BJ (cell line): Measurements from ENCODE around the gene DENND1A. TPM values are rescaled to one million over a fixed set of nuclear protein-coding genes. Genes with fewer than 3 reads are reported as not detected.

ENCODE experiments used
- CTCF ChIA-PET: fragments of 350-600 bp; formaldehyde crosslinking; extraction: SDS; loops from one replicate; lab custom pipeline; 2021; ENCODE audit warnings: antibody characterized with exemption, inconsistent platforms; lab: Yijun Ruan, JAX
- POLR2A ChIA-PET: fragments of 300-600 bp; sonication (Branson Sonifier 250); formaldehyde crosslinking; extraction: SDS; loops from one replicate; lab custom pipeline; 2021; ENCODE audit warnings: antibody characterized with exemption; lab: Charles Lee
- DNase-seq: peaks from one replicate; pipeline ENCODE4 v3.0.0-alpha.2; 2011; ENCODE audit warnings: low read depth
- H3K27me3 ChIP-seq: 2 replicates; pipeline ENCODE4 v1.6.0; 2011; ENCODE audit warnings: low read length; ENCODE audit not compliant: control insufficient read depth, insufficient read depth
- H3K36me3 ChIP-seq: 2 replicates; pipeline ENCODE4 v1.5.1; 2011; ENCODE audit warnings: low read length; ENCODE audit not compliant: control insufficient read depth, insufficient read depth
- H3K4me3 ChIP-seq: 2 replicates; pipeline ENCODE4 v1.5.1; 2011; ENCODE audit warnings: low read depth, mild to moderate bottlenecking, control low read depth, low read length
- polyA plus RNA-seq: library from polyadenylated mRNA; depleted of rRNA; stranded (reverse); fragments of >200 nt; gene quantifications from 2 replicates; pipeline ENCODE4 v1.2.3, GENCODE V29; 2011
- TF ChIP-seq, protein P1 (sequence below): IDR thresholded peaks from 2 replicates; pipeline ENCODE4 v1.5.1; 2011; ENCODE audit warnings: low read depth, mild to moderate bottlenecking, control low read depth, inconsistent platforms, low read length, moderate library complexity; ENCODE audit not compliant: insufficient read depth

Gene DENND1A
- polyA plus RNA-seq, 1 experiment, result 24.0 TPM

- ChIA-PET POLR2A (no interaction called here), CTCF (no interaction called here)
- H3K36me3 ChIP-seq, result peaks cover 3% of the 10 kb centered on the region
- H3K27me3 ChIP-seq, result no peaks in the 10 kb centered on the region
- DNase-seq, result no peak
- TF ChIP-seq, protein P1, sequence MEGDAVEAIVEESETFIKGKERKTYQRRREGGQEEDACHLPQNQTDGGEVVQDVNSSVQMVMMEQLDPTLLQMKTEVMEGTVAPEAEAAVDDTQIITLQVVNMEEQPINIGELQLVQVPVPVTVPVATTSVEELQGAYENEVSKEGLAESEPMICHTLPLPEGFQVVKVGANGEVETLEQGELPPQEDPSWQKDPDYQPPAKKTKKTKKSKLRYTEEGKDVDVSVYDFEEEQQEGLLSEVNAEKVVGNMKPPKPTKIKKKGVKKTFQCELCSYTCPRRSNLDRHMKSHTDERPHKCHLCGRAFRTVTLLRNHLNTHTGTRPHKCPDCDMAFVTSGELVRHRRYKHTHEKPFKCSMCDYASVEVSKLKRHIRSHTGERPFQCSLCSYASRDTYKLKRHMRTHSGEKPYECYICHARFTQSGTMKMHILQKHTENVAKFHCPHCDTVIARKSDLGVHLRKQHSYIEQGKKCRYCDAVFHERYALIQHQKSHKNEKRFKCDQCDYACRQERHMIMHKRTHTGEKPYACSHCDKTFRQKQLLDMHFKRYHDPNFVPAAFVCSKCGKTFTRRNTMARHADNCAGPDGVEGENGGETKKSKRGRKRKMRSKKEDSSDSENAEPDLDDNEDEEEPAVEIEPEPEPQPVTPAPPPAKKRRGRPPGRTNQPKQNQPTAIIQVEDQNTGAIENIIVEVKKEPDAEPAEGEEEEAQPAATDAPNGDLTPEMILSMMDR, result no peak
- no peak overlapping the region for H3K4me3 ChIP-seq
Measured at GRCh38 chr9:123631862-123632261, 298.1 kb downstream of the DENND1A start.

- POLR2A ChIA-PET, result no interaction called here
- peaks cover 4% of the 10 kb centered on the region for H3K36me3 ChIP-seq
- CTCF ChIA-PET, result interaction anchor here (0.6 kb wide), 1 partner anchor 19 kb away, joined by 3 read pairs; no protein-coding TSS in a partner anchor
- H3K4me3 ChIP-seq, result no peak overlapping the region
- H3K27me3 ChIP-seq, result no peaks in the 10 kb centered on the region
- TF ChIP-seq, protein P1, result no peak
- no peak for DNase-seq
Measured at GRCh38 chr9:123630233-123630632, 299.7 kb downstream of the DENND1A start.

- DNase-seq, result no peak
- ChIA-PET CTCF (no interaction called here), POLR2A (no interaction called here)
- TF ChIP-seq, protein P1, result no peak
- H3K4me3 ChIP-seq, result no peak overlapping the region
- H3K27me3 ChIP-seq, result no peaks in the 10 kb centered on the region
- H3K36me3 ChIP-seq, result peaks cover 4% of the 10 kb centered on the region
Measured at GRCh38 chr9:123629531-123629930, 300.4 kb downstream of the DENND1A start.

- H3K36me3 ChIP-seq, result peaks cover 2% of the 10 kb centered on the region; the same call in 1 of the 2 replicates
- H3K4me3 ChIP-seq, result no peak overlapping the region
- ChIA-PET CTCF (interaction anchor here (0.8 to 1.1 kb wide), 3 partner anchors 9 to 46 kb away, joined by 3 to 5 read pairs (median 3); no protein-coding TSS in a partner anchor), POLR2A (no interaction called here)
- H3K27me3 ChIP-seq, result no peaks in the 10 kb centered on the region
- TF ChIP-seq, protein P1, result no peak
- DNase-seq, result no peak
Measured at GRCh38 chr9:123622711-123623241, 307.1 kb downstream of the DENND1A start.

GRCh38 chr9:123620239-123620638 lies 309.7 kb downstream of the DENND1A start:
- Histone ChIP-seq H3K27me3 (no peaks in the 10 kb centered on the region), H3K36me3 (no peaks in the 10 kb centered on the region), H3K4me3 (no peak overlapping the region)
- TF ChIP-seq, protein P1, result no peak
- no peak for DNase-seq
- ChIA-PET CTCF (interaction anchor here (0.6 kb wide), 1 partner anchor 222 kb away, joined by 3 read pairs; no protein-coding TSS in a partner anchor), POLR2A (no interaction called here)
